Endothelial cell (in vitro differentiated cells): ENCODE data around the gene TAOK3. TPM values are rescaled to one million over a fixed set of nuclear protein-coding genes. Genes with fewer than 3 reads are reported as not detected.

Experiments used
- DNase-seq: peaks from one replicate; pipeline ENCODE4 v3.0.0; 2021; ENCODE audit warnings: low spot score
- H3K27ac Mint-ChIP-seq: one replicate; pipeline ENCODE4 v1.8.0; 2021; ENCODE audit warnings: mixed read lengths, inconsistent platforms; ENCODE audit not compliant: unreplicated experiment
- H3K27me3 Mint-ChIP-seq: one replicate; pipeline ENCODE4 v1.8.0; 2021; ENCODE audit warnings: mild to moderate bottlenecking, moderate library complexity, mixed read lengths, inconsistent platforms; ENCODE audit not compliant: unreplicated experiment
- H3K36me3 Mint-ChIP-seq: one replicate; pipeline ENCODE4 v1.8.0; 2021; ENCODE audit warnings: mild to moderate bottlenecking, low read depth, mixed read lengths, inconsistent platforms; ENCODE audit not compliant: unreplicated experiment
- H3K4me1 Mint-ChIP-seq: one replicate; pipeline ENCODE4 v1.8.0; 2021; ENCODE audit warnings: mild to moderate bottlenecking, mixed read lengths, inconsistent platforms; ENCODE audit not compliant: unreplicated experiment
- H3K4me3 Mint-ChIP-seq: one replicate; pipeline ENCODE4 v1.8.0; 2021; ENCODE audit warnings: mild to moderate bottlenecking, mixed read lengths, inconsistent platforms; ENCODE audit not compliant: unreplicated experiment
- H3K9me3 Mint-ChIP-seq: one replicate; pipeline ENCODE4 v1.8.0; 2021; ENCODE audit warnings: mixed read lengths, inconsistent platforms; ENCODE audit not compliant: unreplicated experiment
- total RNA-seq: library from RNA; stranded (reverse); fragmentation: NEBNext Ultra II Directional; extraction: Animal tissue kit (Norgen Biotek cat#: 25700); gene quantifications from one replicate; pipeline ENCODE4 v1.2.1, GENCODE V29; 2021; ENCODE audit not compliant: unreplicated experiment
- TF ChIP-seq, protein P1 (sequence below): fragments of 200-600 bp; sonication (generic); IDR thresholded peaks from one replicate; pipeline ENCODE4 v1.5.0; 2021; ENCODE audit warnings: antibody characterized with exemption; ENCODE audit not compliant: unreplicated experiment

TAOK3 gene
- total RNA-seq, 1 donor from 2014 or later: 16.5 TPM

DNA sequence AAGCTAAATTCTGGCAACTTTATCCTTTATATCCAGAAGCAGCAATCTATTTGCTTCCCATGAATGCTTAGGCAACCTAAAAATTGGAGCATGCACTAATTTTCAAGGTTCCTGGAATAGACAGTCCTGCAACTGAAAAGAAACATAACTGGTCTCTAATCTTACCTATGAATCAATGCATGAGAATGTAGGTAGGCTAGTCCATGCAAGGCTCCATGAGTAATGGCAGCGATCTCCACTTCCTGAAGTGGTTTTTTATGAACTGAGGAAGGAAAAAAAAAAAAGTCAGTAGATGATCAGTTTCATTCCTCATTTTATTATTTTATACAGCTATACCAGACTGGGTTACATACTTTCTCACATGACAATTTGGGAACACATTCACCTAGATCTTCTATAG lies 134.8 kb downstream of the TAOK3 start:
- no peak for DNase-seq
- TF ChIP-seq, protein P1, sequence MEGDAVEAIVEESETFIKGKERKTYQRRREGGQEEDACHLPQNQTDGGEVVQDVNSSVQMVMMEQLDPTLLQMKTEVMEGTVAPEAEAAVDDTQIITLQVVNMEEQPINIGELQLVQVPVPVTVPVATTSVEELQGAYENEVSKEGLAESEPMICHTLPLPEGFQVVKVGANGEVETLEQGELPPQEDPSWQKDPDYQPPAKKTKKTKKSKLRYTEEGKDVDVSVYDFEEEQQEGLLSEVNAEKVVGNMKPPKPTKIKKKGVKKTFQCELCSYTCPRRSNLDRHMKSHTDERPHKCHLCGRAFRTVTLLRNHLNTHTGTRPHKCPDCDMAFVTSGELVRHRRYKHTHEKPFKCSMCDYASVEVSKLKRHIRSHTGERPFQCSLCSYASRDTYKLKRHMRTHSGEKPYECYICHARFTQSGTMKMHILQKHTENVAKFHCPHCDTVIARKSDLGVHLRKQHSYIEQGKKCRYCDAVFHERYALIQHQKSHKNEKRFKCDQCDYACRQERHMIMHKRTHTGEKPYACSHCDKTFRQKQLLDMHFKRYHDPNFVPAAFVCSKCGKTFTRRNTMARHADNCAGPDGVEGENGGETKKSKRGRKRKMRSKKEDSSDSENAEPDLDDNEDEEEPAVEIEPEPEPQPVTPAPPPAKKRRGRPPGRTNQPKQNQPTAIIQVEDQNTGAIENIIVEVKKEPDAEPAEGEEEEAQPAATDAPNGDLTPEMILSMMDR: no peak
- Mint-ChIP-seq H3K4me3 (no peak overlapping the region), H3K4me1 (no peaks in the 10 kb centered on the region), H3K36me3 (no peaks in the 10 kb centered on the region), H3K9me3 (no peaks in the 10 kb centered on the region), H3K27me3 (no peaks in the 10 kb centered on the region), H3K27ac (no peak overlapping the region)

DNA sequence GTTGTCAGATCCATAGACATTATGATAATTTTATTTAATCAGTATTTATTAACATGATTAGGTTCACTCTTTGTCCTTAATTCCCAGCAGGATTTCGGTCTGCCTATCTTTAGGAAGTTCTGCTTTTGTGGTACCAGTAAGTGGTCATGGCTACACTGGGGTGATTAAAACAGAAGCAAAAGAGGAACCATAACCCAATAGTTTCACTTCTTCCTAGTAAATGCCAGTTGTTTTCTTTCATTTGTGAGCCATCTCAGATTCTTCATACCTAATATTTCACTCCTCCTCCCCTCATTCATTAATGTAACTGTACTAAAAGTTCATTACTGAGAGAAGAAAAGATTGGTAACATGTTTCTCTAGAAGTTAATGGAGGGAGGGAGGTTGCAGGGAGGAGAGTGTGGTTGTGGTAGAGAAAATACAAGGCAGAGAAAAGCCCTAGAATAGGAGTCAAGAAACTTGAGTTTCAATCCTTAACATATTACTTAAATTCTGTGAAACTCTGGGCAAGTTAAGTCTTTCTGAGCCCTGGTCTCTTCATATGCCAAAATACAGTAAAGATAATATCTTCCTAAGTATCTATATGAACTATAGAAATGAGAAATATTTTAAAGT lies 135.5 kb downstream of the TAOK3 start:
- Mint-ChIP-seq H3K27me3 (no peaks in the 10 kb centered on the region), H3K27ac (no peak overlapping the region), H3K9me3 (no peaks in the 10 kb centered on the region), H3K4me1 (no peaks in the 10 kb centered on the region), H3K36me3 (no peaks in the 10 kb centered on the region), H3K4me3 (no peak overlapping the region)
- no peak for DNase-seq
- TF ChIP-seq, protein P1: no peak

DNA sequence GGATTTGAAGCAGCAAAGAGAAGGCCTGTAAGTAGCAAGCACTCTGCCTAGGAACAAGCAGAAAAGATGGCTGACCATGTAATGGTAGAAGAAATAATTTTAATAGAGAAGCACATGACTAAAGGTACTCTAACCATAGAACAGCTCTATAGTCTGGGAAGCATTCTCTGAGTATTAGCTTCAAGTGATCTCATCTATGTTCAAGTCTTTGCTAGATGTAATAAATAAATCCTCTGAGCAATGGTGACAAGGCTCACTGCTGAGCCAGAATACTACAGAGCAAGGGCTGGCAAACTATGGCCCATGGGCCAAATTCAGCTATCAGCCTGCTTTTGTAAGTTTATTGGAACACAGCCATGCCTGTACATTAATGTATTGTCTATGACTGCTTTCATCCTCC lies 152.0 kb downstream of the TAOK3 start:
- Mint-ChIP-seq H3K4me1 (peaks cover 2% of the 10 kb centered on the region), H3K36me3 (no peaks in the 10 kb centered on the region), H3K27me3 (peaks cover 3% of the 10 kb centered on the region), H3K4me3 (no peak overlapping the region), H3K9me3 (no peaks in the 10 kb centered on the region), H3K27ac (no peak overlapping the region)
- TF ChIP-seq, protein P1: no peak
- DNase-seq: no peak

DNA sequence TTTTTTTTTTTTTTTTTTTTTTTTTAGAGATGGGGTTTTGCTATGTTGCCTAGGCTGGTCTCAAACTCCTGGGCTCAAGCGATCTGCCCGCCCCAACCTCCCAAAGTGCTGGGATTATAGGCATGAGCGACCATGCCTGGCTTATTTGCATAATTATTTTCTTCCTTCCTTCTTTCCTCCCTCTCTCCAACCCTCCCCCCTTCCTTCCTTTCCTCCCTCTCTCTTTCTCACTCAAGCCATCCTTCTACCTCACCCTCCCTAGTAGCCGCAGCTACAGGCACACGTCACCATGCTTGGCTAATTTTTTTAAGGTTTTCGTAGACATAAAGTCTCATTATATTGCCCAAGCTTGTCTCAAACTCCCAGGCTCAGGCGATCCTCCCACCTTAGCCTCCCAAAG lies 152.9 kb downstream of the TAOK3 start:
- Mint-ChIP-seq H3K9me3 (no peaks in the 10 kb centered on the region), H3K27ac (no peak overlapping the region), H3K27me3 (peaks cover 3% of the 10 kb centered on the region), H3K36me3 (no peaks in the 10 kb centered on the region), H3K4me1 (peaks cover 2% of the 10 kb centered on the region), H3K4me3 (no peak overlapping the region)
- TF ChIP-seq, protein P1: no peak
- no peak for DNase-seq

DNA sequence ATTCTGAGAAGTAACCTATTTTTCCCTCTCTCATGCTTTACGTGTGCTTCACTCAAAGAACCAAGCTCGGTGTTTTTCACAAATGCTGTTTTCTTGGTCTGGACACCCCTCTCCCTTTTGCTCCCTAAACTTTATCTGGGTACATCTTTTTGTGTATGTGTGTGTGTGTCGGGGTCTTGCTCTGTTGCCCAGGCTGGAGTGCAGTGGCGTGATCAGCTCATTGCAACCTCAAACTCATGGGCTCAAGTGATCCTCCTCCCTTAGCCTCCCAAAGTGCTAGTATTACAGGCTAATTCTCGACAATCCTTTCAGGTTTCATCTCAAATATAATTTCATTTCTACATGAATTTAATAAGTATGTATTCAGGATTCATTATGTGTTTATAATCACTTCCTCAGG lies 153.6 kb downstream of the TAOK3 start:
- Mint-ChIP-seq H3K4me3 (no peak overlapping the region), H3K4me1 (peaks cover 2% of the 10 kb centered on the region), H3K27ac (no peak overlapping the region), H3K27me3 (peaks cover 3% of the 10 kb centered on the region), H3K36me3 (no peaks in the 10 kb centered on the region), H3K9me3 (no peaks in the 10 kb centered on the region)
- TF ChIP-seq, protein P1: no peak
- DNase-seq: no peak
